ENCODE data around the gene KRTAP3-1. TPM values are rescaled to one million over a fixed set of nuclear protein-coding genes. Genes with fewer than 3 reads are reported as not detected.

Gene KRTAP3-1
- total RNA-seq, 2 experiments from 2014 or later = not detected

GRCh38 chr17:40984226-40984625 lies 24.7 kb downstream of the KRTAP3-1 start, which contains the start of gene KRT40:
TSS of gene KRT40 (minus strand) at chr17:40984326. CDS start at chr17:40984273, 53 bp downstream.
- Histone ChIP-seq H3K36me3 (ENCODE audit: insufficient read depth, low read length) (no peaks in the 10 kb centered on the region), H3K4me3 (ENCODE audit: low read length) (no peak within 1 kb of the TSS), H3K27me3 (ENCODE audit: control insufficient read depth in 1 of 2, insufficient read depth in 2 of 2, low read length in 2 of 2) (peaks cover 0 to 14% of the 10 kb centered on the region in 2 experiments), H3K27ac (ENCODE audit: low read depth in 1 of 2, low read length in 2 of 2) (no peak within 1 kb of the TSS), H3K9me3 (ENCODE audit: control insufficient read depth in 1 of 2, insufficient read depth in 1 of 2, low read length in 2 of 2) (no peaks in the 10 kb centered on the region), H3K4me1 (ENCODE audit: insufficient read depth, low read length) (no peaks in the 10 kb centered on the region)
- Mint-ChIP-seq H3K4me3 (no peak within 1 kb of the TSS), H3K27ac (no peak within 1 kb of the TSS), H3K4me1 (ENCODE audit: low read depth) (no peaks in the 10 kb centered on the region), H3K27me3 (peaks cover 16% of the 10 kb centered on the region), H3K9me3 (no peaks in the 10 kb centered on the region), H3K36me3 (ENCODE audit: low read depth) (no peaks in the 10 kb centered on the region)
- intact Hi-C loops (cut with DNase I, micrococcal nuclease) = no loop called here
- ATAC-seq (ENCODE audit: poor library complexity) (no peak), DNase-seq (no peak)
- POLR2A ChIA-PET = no interaction called here
- CTCF ChIA-PET = no interaction called here
- TF ChIP-seq CTCF (IDR thresholded peaks at IDR 0.05) = no peak

GRCh38 chr17:40981115-40981514 lies 27.8 kb downstream of the KRTAP3-1 start:
- Mint-ChIP-seq H3K9me3 (no peaks in the 10 kb centered on the region), H3K27ac (no peak overlapping the region), H3K36me3 (ENCODE audit: low read depth) (no peaks in the 10 kb centered on the region), H3K4me3 (no peak overlapping the region), H3K4me1 (ENCODE audit: low read depth) (no peaks in the 10 kb centered on the region), H3K27me3 (peaks cover 15% of the 10 kb centered on the region)
- ChIA-PET CTCF (no interaction called here), POLR2A (no interaction called here)
- H3K27ac ChIP-seq (ENCODE audit: low read depth in 1 of 2, low read length in 2 of 2) = no peak overlapping the region
- no peak for TF ChIP-seq CTCF (IDR thresholded peaks at IDR 0.05)
- ATAC-seq (ENCODE audit: poor library complexity) (no peak), DNase-seq (no peak)
- intact Hi-C loops (cut with DNase I, micrococcal nuclease) = no loop called here
- no peaks in the 10 kb centered on the region for H3K9me3 ChIP-seq (ENCODE audit: control insufficient read depth in 1 of 2, insufficient read depth in 1 of 2, low read length in 2 of 2)
- no peaks in the 10 kb centered on the region for H3K4me1 ChIP-seq (ENCODE audit: insufficient read depth, low read length)
- no peak overlapping the region for H3K4me3 ChIP-seq (ENCODE audit: low read length)
- peaks cover under 1 to 17% of the 10 kb centered on the region in 2 experiments for H3K27me3 ChIP-seq (ENCODE audit: control insufficient read depth in 1 of 2, insufficient read depth in 2 of 2, low read length in 2 of 2)
- no peaks in the 10 kb centered on the region for H3K36me3 ChIP-seq (ENCODE audit: insufficient read depth, low read length)

DNA sequence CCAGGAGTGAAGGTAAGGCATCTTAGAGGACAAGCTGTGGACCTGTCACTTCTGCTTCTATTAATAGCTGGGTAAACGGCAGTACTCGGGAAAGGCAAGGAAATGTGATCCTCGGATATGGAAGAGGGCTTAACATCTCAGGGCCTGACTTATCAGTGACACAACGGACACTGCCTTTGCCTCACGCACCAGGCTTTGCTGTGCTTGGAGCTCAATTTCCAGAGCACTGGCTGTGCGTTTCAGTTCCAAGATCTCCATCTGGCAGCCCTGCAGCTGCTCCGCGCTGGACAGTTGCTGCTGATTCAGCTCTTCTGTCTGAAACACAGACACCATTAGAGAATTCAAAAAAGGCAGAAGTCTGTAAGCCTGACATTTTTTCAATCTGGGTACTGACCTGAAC lies 28.3 kb downstream of the KRTAP3-1 start:
- CTCF ChIA-PET = no interaction called here
- H3K27me3 ChIP-seq (ENCODE audit: control insufficient read depth in 1 of 2, insufficient read depth in 2 of 2, low read length in 2 of 2) = peaks cover 3 to 19% of the 10 kb centered on the region in 2 experiments
- POLR2A ChIA-PET = no interaction called here

More for the DNA sequence above, 28.3 kb downstream of the KRTAP3-1 start:
- Histone ChIP-seq H3K27ac (ENCODE audit: low read depth in 1 of 2, low read length in 2 of 2) (no peak overlapping the region), H3K4me1 (ENCODE audit: insufficient read depth, low read length) (no peaks in the 10 kb centered on the region), H3K9me3 (ENCODE audit: control insufficient read depth in 1 of 2, insufficient read depth in 1 of 2, low read length in 2 of 2) (no peaks in the 10 kb centered on the region), H3K36me3 (ENCODE audit: insufficient read depth, low read length) (no peaks in the 10 kb centered on the region), H3K4me3 (ENCODE audit: low read length) (no peak overlapping the region)
- no peak for ATAC-seq (ENCODE audit: poor library complexity)
- H3K36me3 Mint-ChIP-seq (ENCODE audit: low read depth) = no peaks in the 10 kb centered on the region
- DNase-seq = no peak
- intact Hi-C loops (cut with DNase I, micrococcal nuclease) = no loop called here
- TF ChIP-seq CTCF (IDR thresholded peaks at IDR 0.05) = no peak
- no peaks in the 10 kb centered on the region for H3K4me1 Mint-ChIP-seq (ENCODE audit: low read depth)
- H3K27me3 Mint-ChIP-seq = peaks cover 16% of the 10 kb centered on the region
- no peak overlapping the region for H3K27ac Mint-ChIP-seq
- H3K9me3 Mint-ChIP-seq = no peaks in the 10 kb centered on the region
- no peak overlapping the region for H3K4me3 Mint-ChIP-seq
